RWPE2 (cell line): ENCODE data around the gene TBL1X.

Experiments
- ATAC-seq: fragments of 200-7000 bp; cut with Tn5 transposase; 3 replicates; pipeline ENCODE4 v1.9.1; 2021; ENCODE audit warnings: low read depth
- DNase-seq: peaks from one replicate; pipeline ENCODE4 v3.0.0-alpha.2; 2020; ENCODE audit warnings: low spot score
- H3K27ac ChIP-seq: fragments of 450-650 bp; 2 replicates; pipeline ENCODE4 v1.5.1; 2017; ENCODE audit warnings: mild to moderate bottlenecking; ENCODE audit not compliant: poor library complexity, severe bottlenecking
- H3K27me3 ChIP-seq: fragments of 250-450 bp; sonication (Bioruptor Pico); 2 replicates; pipeline ENCODE4 v1.5.1; 2021; ENCODE audit warnings: mild to moderate bottlenecking, moderate library complexity; ENCODE audit not compliant: insufficient read depth, poor library complexity, severe bottlenecking
- H3K36me3 ChIP-seq: fragments of 250-450 bp; sonication (Bioruptor Pico); 2 replicates; pipeline ENCODE4 v1.5.1; 2020; ENCODE audit warnings: low read depth, mild to moderate bottlenecking, moderate library complexity
- H3K4me1 ChIP-seq: fragments of 250-450 bp; sonication (Bioruptor Pico); 2 replicates; pipeline ENCODE4 v1.5.1; 2021; ENCODE audit warnings: mild to moderate bottlenecking, moderate library complexity; ENCODE audit not compliant: insufficient read depth, poor library complexity, severe bottlenecking
- H3K4me3 ChIP-seq: fragments of 250-450 bp; sonication (Bioruptor Pico); 2 replicates; pipeline ENCODE4 v1.5.1; 2021; ENCODE audit warnings: mild to moderate bottlenecking, moderate library complexity; ENCODE audit not compliant: severe bottlenecking
- H3K9me3 ChIP-seq: fragments of 250-450 bp; sonication (Bioruptor Pico); 2 replicates; pipeline ENCODE4 v1.5.1; 2021; ENCODE audit warnings: mild to moderate bottlenecking, moderate library complexity; ENCODE audit not compliant: severe bottlenecking
- TF ChIP-seq, protein P1 (sequence below): fragments of 450-650 bp; IDR thresholded peaks from one replicate; pipeline ENCODE4 v1.5.1; 2017; ENCODE audit warnings: mild to moderate bottlenecking, moderate library complexity; ENCODE audit not compliant: poor library complexity, severe bottlenecking

TBL1X gene

DNA sequence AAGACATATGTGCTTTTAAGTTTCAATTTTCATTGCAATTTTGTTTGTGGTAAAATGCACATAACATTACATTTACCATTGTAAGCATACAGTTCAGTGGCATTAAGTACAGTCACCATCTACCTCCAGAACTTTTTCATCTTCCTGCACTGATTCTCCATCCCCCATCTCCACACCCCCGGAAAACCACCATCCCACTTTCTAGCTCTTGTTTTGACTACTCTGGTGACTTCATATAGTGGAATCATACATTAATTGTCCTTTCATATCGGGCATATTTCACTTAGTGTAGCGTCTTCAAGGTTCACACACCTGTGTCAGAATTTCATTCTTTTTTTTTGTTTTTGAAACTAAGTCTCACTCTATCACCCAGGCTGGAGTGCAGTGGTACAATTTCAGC lies 157.3 kb downstream of the TBL1X start:
- TF ChIP-seq, protein P1, sequence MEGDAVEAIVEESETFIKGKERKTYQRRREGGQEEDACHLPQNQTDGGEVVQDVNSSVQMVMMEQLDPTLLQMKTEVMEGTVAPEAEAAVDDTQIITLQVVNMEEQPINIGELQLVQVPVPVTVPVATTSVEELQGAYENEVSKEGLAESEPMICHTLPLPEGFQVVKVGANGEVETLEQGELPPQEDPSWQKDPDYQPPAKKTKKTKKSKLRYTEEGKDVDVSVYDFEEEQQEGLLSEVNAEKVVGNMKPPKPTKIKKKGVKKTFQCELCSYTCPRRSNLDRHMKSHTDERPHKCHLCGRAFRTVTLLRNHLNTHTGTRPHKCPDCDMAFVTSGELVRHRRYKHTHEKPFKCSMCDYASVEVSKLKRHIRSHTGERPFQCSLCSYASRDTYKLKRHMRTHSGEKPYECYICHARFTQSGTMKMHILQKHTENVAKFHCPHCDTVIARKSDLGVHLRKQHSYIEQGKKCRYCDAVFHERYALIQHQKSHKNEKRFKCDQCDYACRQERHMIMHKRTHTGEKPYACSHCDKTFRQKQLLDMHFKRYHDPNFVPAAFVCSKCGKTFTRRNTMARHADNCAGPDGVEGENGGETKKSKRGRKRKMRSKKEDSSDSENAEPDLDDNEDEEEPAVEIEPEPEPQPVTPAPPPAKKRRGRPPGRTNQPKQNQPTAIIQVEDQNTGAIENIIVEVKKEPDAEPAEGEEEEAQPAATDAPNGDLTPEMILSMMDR = no peak
- no peak for ATAC-seq
- H3K4me3 ChIP-seq = no peak overlapping the region
- no peaks in the 10 kb centered on the region for H3K4me1 ChIP-seq
- no peak for DNase-seq
- no peaks in the 10 kb centered on the region for H3K36me3 ChIP-seq
- no peaks in the 10 kb centered on the region for H3K9me3 ChIP-seq
- H3K27me3 ChIP-seq = no peaks in the 10 kb centered on the region
- H3K27ac ChIP-seq = no peak overlapping the region

DNA sequence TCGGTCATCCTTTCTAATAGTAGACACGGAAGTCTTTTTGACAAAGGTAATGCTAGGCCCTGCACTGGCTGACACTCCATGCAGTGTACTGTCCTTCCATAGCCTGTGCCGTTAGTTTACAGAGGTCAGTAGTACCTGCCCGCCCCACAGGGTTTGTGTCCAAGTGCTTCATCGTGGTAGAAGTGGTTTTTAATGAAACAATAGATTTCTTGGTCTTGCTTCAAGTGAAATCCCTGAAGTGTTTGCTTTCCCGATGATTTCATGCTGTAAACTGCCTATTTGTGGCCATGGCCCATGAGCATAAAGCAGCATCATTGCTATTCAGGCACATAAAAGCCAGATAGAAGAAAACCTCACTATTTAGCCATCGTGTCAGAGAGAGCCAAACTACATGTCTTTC lies 161.5 kb downstream of the TBL1X start:
- Histone ChIP-seq H3K27ac (no peak overlapping the region), H3K36me3 (no peaks in the 10 kb centered on the region), H3K4me3 (no peak overlapping the region), H3K27me3 (no peaks in the 10 kb centered on the region), H3K4me1 (no peaks in the 10 kb centered on the region), H3K9me3 (no peaks in the 10 kb centered on the region)
- TF ChIP-seq, protein P1 = no peak
- ATAC-seq = no peak
- DNase-seq = no peak

DNA sequence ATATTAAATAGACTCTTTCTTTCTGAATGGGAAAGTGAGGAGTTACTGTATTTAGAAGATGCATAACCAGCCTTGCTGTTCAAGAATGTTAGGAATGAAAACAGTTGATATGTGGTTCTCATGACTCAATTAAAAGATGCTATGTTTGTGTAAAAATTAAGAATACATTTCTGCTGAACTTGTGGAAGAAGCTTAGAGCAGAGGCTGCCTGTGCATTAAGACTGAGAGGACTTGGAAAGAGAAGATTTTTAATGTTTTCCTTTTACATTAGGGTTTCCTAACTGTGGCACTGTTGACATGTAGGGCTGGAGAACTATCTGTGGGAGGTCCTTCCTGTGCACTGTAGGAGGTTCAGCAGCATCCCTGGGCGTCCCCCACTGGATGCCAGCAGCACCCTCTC lies 163.1 kb downstream of the TBL1X start:
- Histone ChIP-seq H3K27me3 (no peaks in the 10 kb centered on the region), H3K36me3 (no peaks in the 10 kb centered on the region), H3K9me3 (no peaks in the 10 kb centered on the region), H3K4me3 (no peak overlapping the region), H3K27ac (no peak overlapping the region), H3K4me1 (no peaks in the 10 kb centered on the region)
- ATAC-seq (no peak), DNase-seq (no peak)
- TF ChIP-seq, protein P1 = no peak

DNA sequence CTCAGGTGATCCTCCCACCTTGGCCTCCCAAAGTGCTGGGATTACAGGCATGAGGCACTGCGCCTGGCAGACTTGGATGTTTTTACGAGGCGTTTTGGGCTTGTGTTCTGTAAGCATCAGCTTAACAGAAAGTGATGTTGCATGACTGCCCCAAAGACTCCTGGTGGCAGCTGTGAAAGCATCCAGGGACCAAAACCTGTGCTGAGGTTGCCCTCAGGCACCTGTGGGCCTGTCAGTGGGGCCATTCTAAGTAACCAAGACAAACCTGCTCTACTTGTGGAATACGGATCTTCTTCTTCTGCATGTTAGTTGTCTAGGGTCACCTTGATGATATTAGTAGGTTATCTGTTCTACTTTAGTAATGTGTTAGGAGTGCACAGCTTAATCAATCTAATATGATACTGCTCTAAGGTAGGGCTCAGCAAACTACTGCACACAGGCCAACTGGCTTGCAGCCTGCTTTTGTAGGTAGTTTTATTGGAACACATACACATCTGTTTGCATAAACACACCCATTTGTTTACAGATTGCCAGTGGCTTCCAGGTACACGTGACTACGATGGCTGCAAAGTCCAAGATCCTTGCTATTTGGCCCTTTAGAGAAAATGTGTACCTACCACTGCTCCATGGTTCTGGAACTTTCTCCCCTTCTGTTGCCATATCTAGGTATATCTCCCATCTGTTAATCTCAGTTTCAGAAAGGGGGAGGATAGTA lies 164.1 kb downstream of the TBL1X start:
- DNase-seq (no peak), ATAC-seq (no peak)
- Histone ChIP-seq H3K27ac (no peak overlapping the region), H3K9me3 (no peaks in the 10 kb centered on the region), H3K4me1 (no peaks in the 10 kb centered on the region), H3K4me3 (no peak overlapping the region), H3K36me3 (no peaks in the 10 kb centered on the region), H3K27me3 (no peaks in the 10 kb centered on the region)
- TF ChIP-seq, protein P1 = no peak

DNA sequence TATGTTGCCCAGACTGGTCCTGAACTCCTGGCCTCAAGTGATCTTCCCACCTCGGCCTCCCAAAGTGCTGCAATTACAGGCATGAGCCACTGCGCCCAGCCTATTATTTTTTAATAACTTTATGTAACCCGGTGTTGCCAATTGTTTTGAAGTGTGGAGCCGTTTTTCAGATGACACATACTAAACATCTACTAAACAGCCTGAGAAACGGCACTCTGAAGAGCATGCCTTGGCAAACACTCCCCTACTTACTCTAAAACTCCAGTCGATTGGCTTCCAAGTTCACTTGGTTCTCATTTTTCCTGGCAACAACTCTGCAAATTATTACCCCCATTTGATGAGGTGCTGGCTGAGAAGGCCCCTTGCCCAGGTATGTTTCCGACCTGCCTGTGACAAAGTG lies 169.7 kb downstream of the TBL1X start:
- DNase-seq = no peak
- H3K4me3 ChIP-seq = no peak overlapping the region
- H3K9me3 ChIP-seq = no peaks in the 10 kb centered on the region
- H3K27ac ChIP-seq = no peak overlapping the region
- no peaks in the 10 kb centered on the region for H3K36me3 ChIP-seq
- TF ChIP-seq, protein P1 = no peak
- H3K4me1 ChIP-seq = no peaks in the 10 kb centered on the region
- H3K27me3 ChIP-seq = no peaks in the 10 kb centered on the region
- no peak for ATAC-seq
